Activated CD4-positive, alpha-beta T cell treated with anti-CD3 and anti-CD28 coated beads, Interleukin-2, amount 10 ng/mL, durations not matched to agents 7 days and 5 days (primary cell): ENCODE results near the gene ACD. TPM values are rescaled to one million over a fixed set of nuclear protein-coding genes. Genes with fewer than 3 reads are reported as not detected.

Experiments
- CTCF ChIA-PET: fragments of 350-600 bp; sonication (Branson Sonifier 250); formaldehyde crosslinking; loops from one replicate; lab custom pipeline; 2021; ENCODE audit warnings: antibody characterized with exemption; lab: Charles Lee
- POLR2A ChIA-PET: fragments of 350-600 bp; sonication (Branson Sonifier 250); formaldehyde crosslinking; loops from one replicate; lab custom pipeline; 2021; ENCODE audit warnings: antibody characterized with exemption; lab: Charles Lee
- DNase-seq: peaks from one replicate; pipeline ENCODE4 v3.0.0-alpha.2; 2020
- H3K27ac Mint-ChIP-seq: one replicate; pipeline ENCODE4 v1.8.0; 2021; ENCODE audit warnings: mild to moderate bottlenecking, moderate library complexity, mixed read lengths
- H3K27me3 Mint-ChIP-seq: one replicate; pipeline ENCODE4 v1.8.0; 2021; ENCODE audit warnings: mixed read lengths
- H3K36me3 Mint-ChIP-seq: one replicate; pipeline ENCODE4 v1.8.0; 2021; ENCODE audit warnings: low read depth, mixed read lengths
- H3K4me1 Mint-ChIP-seq: one replicate; pipeline ENCODE4 v1.8.0; 2021; ENCODE audit warnings: mixed read lengths
- H3K4me3 Mint-ChIP-seq: one replicate; pipeline ENCODE4 v1.8.0; 2021; ENCODE audit warnings: mild to moderate bottlenecking, moderate library complexity, mixed read lengths
- H3K9me3 Mint-ChIP-seq: one replicate; pipeline ENCODE4 v1.8.0; 2021; ENCODE audit warnings: mixed read lengths
- total RNA-seq, 2 experiments: library from RNA; stranded (reverse); gene quantifications; one replicate each; pipeline ENCODE4 v1.2.3, GENCODE V29; 2021

Gene ACD
- total RNA-seq, 2 experiments from 2014 or later = 38.0 to 41.8 TPM

DNA sequence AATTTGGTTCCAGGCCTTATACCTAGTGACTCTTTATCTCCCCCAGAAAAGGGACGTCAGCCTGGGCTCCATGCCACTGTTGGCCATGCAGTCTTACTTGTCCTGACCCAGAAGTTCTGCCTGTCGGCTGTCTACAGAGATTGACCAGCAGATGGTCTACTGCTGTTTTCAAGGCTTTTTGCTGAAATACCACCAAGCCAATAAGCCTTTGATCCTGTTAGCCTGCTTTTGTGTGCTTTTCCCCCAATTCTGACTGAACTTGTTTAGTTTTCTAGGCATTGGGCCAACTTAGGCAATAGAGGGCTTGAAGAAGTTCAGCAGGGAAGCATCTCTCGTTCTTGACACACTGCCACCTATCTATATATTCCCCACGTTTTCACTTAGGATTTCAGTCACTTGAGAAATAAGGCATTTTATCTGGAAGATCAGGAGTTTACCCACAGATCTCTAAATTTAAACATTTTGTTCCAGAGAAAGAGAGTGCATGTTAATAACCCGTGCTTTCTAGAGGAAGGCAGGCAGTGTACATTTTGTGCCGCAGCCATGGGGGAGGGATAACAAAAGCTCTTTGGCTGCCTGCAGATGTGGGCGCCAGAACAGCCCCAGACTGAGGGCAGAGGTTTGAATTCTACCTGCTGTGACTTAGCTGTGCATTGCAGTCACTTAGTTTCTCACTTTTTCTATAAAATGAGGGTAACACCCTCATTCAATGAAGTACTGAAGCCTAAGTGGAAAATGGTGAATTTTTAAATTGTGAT is 27.5 kb downstream of the ACD start:
- Mint-ChIP-seq H3K4me3 (no peak overlapping the region), H3K27ac (no peak overlapping the region), H3K9me3 (no peaks in the 10 kb centered on the region), H3K4me1 (no peaks in the 10 kb centered on the region), H3K27me3 (no peaks in the 10 kb centered on the region), H3K36me3 (peaks cover 40% of the 10 kb centered on the region)
- no peak for DNase-seq
- CTCF ChIA-PET = interaction anchor here (0.6 to 3.9 kb wide), 6 partner anchors 12 to 557 kb away, joined by 3 to 31 read pairs (median 4); partner anchors contain the start of gene CARMIL2
- POLR2A ChIA-PET = no interaction called here

DNA sequence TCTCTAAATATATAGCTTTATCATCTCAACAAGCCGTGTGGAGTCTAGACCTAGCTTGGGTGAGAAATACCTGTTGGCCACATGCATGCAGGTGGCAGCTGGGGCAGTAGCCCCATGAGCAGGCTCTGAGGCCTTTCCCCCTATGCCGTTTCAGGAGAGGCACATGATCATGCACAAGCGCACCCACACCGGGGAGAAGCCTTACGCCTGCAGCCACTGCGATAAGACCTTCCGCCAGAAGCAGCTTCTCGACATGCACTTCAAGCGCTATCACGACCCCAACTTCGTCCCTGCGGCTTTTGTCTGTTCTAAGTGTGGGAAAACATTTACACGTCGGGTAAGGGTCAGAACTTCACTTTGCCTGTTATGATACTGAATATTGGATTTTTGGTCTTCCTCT is 31.8 kb downstream of the ACD start:
- Mint-ChIP-seq H3K9me3 (no peaks in the 10 kb centered on the region), H3K27me3 (no peaks in the 10 kb centered on the region), H3K27ac (no peak overlapping the region), H3K36me3 (peaks cover 46% of the 10 kb centered on the region), H3K4me3 (no peak overlapping the region), H3K4me1 (no peaks in the 10 kb centered on the region)
- POLR2A ChIA-PET = no interaction called here
- CTCF ChIA-PET = interaction anchor here (0.6 to 2.7 kb wide), 4 partner anchors 11 to 178 kb away, joined by 3 to 8 read pairs (median 6); partner anchors contain the start of genes CARMIL2, RANBP10 and TSNAXIP1
- no peak for DNase-seq

DNA sequence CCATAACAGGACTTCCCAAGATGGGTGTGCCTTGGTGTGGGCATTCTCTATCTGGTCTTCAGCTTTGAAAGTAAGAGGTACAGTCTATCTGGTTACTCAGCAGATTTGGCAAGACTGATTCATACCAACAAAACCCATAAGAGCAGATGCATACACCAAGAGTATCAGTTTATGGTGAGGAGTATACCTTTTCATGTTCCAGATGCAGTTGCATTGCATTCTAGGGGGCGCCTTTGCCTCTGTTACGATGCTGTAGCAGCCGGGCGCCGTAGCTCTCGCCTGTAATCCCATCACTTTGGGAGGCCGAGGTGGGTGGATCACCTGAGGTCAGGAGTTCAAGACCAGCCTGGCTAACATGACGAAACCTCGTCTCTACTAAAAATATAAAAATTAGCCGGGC is 46.3 kb downstream of the ACD start:
- ChIA-PET POLR2A (no interaction called here), CTCF (interaction anchor here (0.7 to 1.6 kb wide), 4 partner anchors 10 to 93 kb away, joined by 3 to 4 read pairs (median 3); no protein-coding TSS in a partner anchor)
- no peak overlapping the region for H3K27ac Mint-ChIP-seq
- peaks cover 55% of the 10 kb centered on the region for H3K36me3 Mint-ChIP-seq
- no peaks in the 10 kb centered on the region for H3K9me3 Mint-ChIP-seq
- peak; percentile 10 for DNase-seq
- no peaks in the 10 kb centered on the region for H3K4me1 Mint-ChIP-seq
- no peak overlapping the region for H3K4me3 Mint-ChIP-seq
- no peaks in the 10 kb centered on the region for H3K27me3 Mint-ChIP-seq

DNA sequence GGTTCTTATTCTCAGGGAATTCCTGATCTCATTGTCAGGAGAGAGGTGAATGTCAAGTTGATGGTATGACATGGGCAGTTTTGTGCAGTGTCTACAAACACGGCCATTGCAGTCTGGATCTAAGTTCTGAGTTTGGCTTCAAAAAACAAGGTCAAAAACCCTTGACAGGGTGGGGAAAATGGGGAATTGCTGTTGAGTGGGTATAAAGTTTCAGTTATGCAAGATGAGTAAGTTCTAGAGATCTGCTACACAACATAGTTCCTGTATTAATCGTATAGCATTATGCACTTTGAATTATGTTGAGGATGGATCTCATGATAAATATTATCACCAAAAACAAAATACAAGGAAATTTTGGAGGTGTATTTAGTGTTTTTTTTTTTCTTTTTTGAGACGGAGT is 51.7 kb downstream of the ACD start:
- no peaks in the 10 kb centered on the region for H3K27me3 Mint-ChIP-seq
- POLR2A ChIA-PET = no interaction called here
- H3K4me3 Mint-ChIP-seq = no peak overlapping the region
- CTCF ChIA-PET = no interaction called here
- peaks cover 11% of the 10 kb centered on the region for H3K4me1 Mint-ChIP-seq
- DNase-seq = no peak
- H3K27ac Mint-ChIP-seq = peak overlapping the region; percentile 25
- H3K36me3 Mint-ChIP-seq = peaks cover 31% of the 10 kb centered on the region
- H3K9me3 Mint-ChIP-seq = no peaks in the 10 kb centered on the region

Other genes with a start within 250 kb of the ACD start
- under 1 TPM; 0.22 to 0.29 TPM for gene ZDHHC1, start 243.8 kb downstream of the ACD start, total RNA-seq
- not detected for gene HSD11B2, start 229.1 kb downstream of the ACD start, total RNA-seq
- gene ATP6V0D1, start 179.1 kb downstream of the ACD start, total RNA-seq = 10 to 100 TPM; 52.1 to 60.3 TPM
- not detected for gene AGRP, start 176.7 kb downstream of the ACD start, total RNA-seq
- 10 to 100 TPM; 12.8 to 15.8 TPM for gene RIPOR1, start 131.4 kb downstream of the ACD start, total RNA-seq
- 10 to 100 TPM; 87.1 to 98.5 TPM for gene CTCF, start 97.7 kb downstream of the ACD start, total RNA-seq
- 100 to 1,000 TPM; 203 to 226 TPM for gene CARMIL2, start 15.1 kb downstream of the ACD start, total RNA-seq
- 10 to 100 TPM; 11.6 to 13.0 TPM for gene PARD6A, start 700 bp upstream of the ACD start, total RNA-seq
- gene ENKD1, start 6.5 kb upstream of the ACD start, total RNA-seq = 1 to 10 TPM; 8.0 to 8.2 TPM
- 1 to 10 TPM; 3.8 to 4.8 TPM for gene C16orf86, start 6.6 kb upstream of the ACD start, total RNA-seq
- 10 to 100 TPM; 11.2 to 11.9 TPM for gene GFOD2, start 59.1 kb upstream of the ACD start, total RNA-seq
- 10 to 100 TPM; 28.2 to 30.4 TPM for gene RANBP10, start 146.3 kb upstream of the ACD start, total RNA-seq
- gene TSNAXIP1, start 146.6 kb upstream of the ACD start, total RNA-seq = under 1 TPM; 0.27 to 0.33 TPM
- 10 to 100 TPM; 37.5 to 41.7 TPM for gene THAP11, start 182.1 kb upstream of the ACD start, total RNA-seq
- gene NUTF2, start 186.7 kb upstream of the ACD start, total RNA-seq = 100 to 1,000 TPM; 112 to 140 TPM
- 10 to 100 TPM; 62.1 to 64.0 TPM for gene CENPT, start 187.4 kb upstream of the ACD start, total RNA-seq
- gene EDC4, start 212.8 kb upstream of the ACD start, total RNA-seq = 100 to 1,000 TPM; 114 to 128 TPM
- gene NRN1L, start 224.6 kb upstream of the ACD start, total RNA-seq = 1 to 10 TPM; 1.5 to 2.5 TPM
- gene PSKH1, start 233.0 kb upstream of the ACD start, total RNA-seq = 10 to 100 TPM; 21.3 to 21.5 TPM